Measurements from ENCODE around the gene C2CD2L. TPM values are rescaled to one million over a fixed set of nuclear protein-coding genes. Genes with fewer than 3 reads are reported as not detected.

Gene C2CD2L
- polyA plus RNA-seq, 3 donors, result 3.8 to 60.2 (median 6.4) TPM

DNA sequence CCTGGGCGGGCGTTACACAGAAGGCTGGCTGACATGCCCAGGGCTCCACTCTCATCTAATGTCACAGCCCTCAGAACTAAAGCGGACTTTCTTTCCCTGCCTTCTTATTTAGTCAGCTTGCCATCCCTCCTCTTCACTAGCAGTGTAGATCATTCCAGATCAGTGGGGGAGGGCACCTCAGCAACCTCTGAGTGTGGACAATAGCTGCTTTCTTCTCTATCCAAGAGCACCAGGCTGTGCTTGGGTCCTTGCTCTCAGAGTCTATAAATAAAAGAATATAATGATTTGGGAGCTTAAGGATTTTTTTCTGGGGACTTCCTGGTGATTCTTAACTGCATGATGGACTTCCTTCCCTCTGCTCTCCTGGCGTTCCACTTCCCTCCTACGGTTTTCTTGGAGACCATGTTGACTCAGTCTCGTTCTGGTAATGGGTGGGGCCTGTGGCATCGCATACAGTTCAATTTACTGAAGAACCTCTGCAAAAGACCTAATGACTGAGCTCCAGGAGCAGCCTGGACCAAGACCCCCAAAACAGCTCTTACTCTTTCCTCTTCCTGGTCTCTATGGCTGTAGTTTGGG is 25.4 kb upstream of the C2CD2L start:
- no peak overlapping the region for H3K9ac ChIP-seq (ENCODE audit: insufficient read depth, low read length, poor library complexity, severe bottlenecking)
- no peak overlapping the region for H2AFZ ChIP-seq (ENCODE audit: insufficient read depth, low read depth, low read length, poor library complexity, severe bottlenecking)
- peaks cover 59% of the 10 kb centered on the region in 2 donors for H3K36me3 ChIP-seq (replicated peaks in 1 of 2; ENCODE audit: control insufficient read depth in 1 of 2, insufficient read depth in 2 of 2, low read length in 2 of 2)
- intact Hi-C loops (cut with micrococcal nuclease), result no loop called here
- H3K4me2 ChIP-seq (replicated peaks; ENCODE audit: extremely low read depth, low read length, poor library complexity, severe bottlenecking), result no peak overlapping the region
- H3K27me3 ChIP-seq (ENCODE audit: control insufficient read depth in 2 of 2, insufficient read depth in 2 of 2, low read length in 2 of 2), result no peaks in the 10 kb centered on the region
- H3K9me3 Mint-ChIP-seq, result no peaks in the 10 kb centered on the region
- TF ChIP-seq CTCF (IDR thresholded peaks at IDR 0.05), result no peak
- peak overlapping the region in 6 of 7 donors; percentile 17 to 85 (median 58) for H3K27ac Mint-ChIP-seq
- peaks cover 23% of the 10 kb centered on the region for H3K4me1 Mint-ChIP-seq
- H3K27me3 Mint-ChIP-seq (ENCODE audit: low read depth in 3 of 3), result peaks cover 0 to 1% (median 1%) of the 10 kb centered on the region in 3 donors
- H3K4me1 ChIP-seq (ENCODE audit: control insufficient read depth in 1 of 2, insufficient read depth in 2 of 2, low read length in 2 of 2), result peaks cover 14 to 19% of the 10 kb centered on the region in 2 donors
- H4K20me1 ChIP-seq (ENCODE audit: insufficient read depth, low read length), result peaks cover 6% of the 10 kb centered on the region
- H3K27ac ChIP-seq (ENCODE audit: low read depth in 1 of 2, low read length in 2 of 2), result peak overlapping the region in 1 of 2 donors; percentile 29
- peaks cover 55 to 62% of the 10 kb centered on the region in 2 donors for H3K36me3 Mint-ChIP-seq
- 100% methylated on average over 2 of the region's 7 CpGs for WGBS (ENCODE audit: insufficient coverage)
- H3K79me2 ChIP-seq (ENCODE audit: insufficient read depth, low read length), result peaks cover 11% of the 10 kb centered on the region
- no peak overlapping the region for H3K4me3 Mint-ChIP-seq
- DNase-seq, result no peak
- no peaks in the 10 kb centered on the region for H3K9me3 ChIP-seq (replicated peaks in 1 of 2; ENCODE audit: control insufficient read depth in 1 of 2, insufficient read depth in 1 of 2, low read length in 2 of 2)
- no peak overlapping the region for H3K4me3 ChIP-seq (replicated peaks in 1 of 3; ENCODE audit: low read depth in 2 of 3, low read length in 3 of 3)

DNA sequence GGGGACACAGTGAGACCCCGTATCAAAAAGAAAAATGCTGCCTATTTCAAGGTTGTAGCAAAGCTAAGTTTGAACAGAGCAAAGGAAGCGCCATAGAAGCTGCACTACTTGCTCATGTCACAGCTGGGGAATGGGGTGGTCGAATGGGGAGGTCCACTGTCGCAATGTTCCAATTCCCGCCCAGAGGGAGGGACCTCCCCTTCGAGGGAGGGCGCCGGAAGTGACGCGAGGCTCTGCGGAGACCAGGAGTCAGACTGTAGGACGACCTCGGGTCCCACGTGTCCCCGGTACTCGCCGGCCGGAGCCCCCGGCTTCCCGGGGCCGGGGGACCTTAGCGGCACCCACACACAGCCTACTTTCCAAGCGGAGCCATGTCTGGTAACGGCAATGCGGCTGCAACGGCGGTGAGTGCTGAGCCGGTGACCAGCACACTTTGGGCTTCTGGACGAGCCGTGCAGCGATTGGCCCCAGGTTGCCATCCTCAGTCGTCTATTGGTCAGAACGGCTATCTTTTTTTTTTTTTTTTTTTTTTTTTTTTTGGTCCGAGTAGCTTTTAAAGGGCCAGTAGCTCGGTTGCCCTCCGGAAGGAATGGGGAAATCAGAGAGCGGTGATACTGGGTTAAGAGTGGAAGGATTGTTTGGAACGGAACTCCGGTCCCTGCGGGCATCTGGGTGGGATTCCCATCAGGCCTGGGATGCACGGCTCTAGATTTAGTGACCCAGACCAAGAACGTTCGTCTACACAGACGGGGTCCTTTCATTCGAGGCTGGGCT is 22.3 kb upstream of the C2CD2L start, which contains the start of gene HMBS:
TSS of gene HMBS (plus strand) at position 219 of the 774 bp plus-strand sequence. CDS start at position 372, 153 bp downstream.
- Histone ChIP-seq H3K4me2 (replicated peaks; ENCODE audit: extremely low read depth, low read length, poor library complexity, severe bottlenecking) (peak within 1 kb of the TSS; percentile 86), H3K9ac (ENCODE audit: insufficient read depth, low read length, poor library complexity, severe bottlenecking) (peak within 1 kb of the TSS; percentile 67), H4K20me1 (ENCODE audit: insufficient read depth, low read length) (no peaks in the 10 kb centered on the region), H3K4me3 (replicated peaks in 1 of 3; ENCODE audit: low read depth in 2 of 3, low read length in 3 of 3) (peak within 1 kb of the TSS; percentile 50 to 96 (median 77)), H3K27me3 (ENCODE audit: control insufficient read depth in 2 of 2, insufficient read depth in 2 of 2, low read length in 2 of 2) (no peaks in the 10 kb centered on the region), H3K9me3 (replicated peaks in 1 of 2; ENCODE audit: control insufficient read depth in 1 of 2, insufficient read depth in 1 of 2, low read length in 2 of 2) (no peaks in the 10 kb centered on the region), H2AFZ (ENCODE audit: insufficient read depth, low read depth, low read length, poor library complexity, severe bottlenecking) (peak within 1 kb of the TSS; percentile 91), H3K36me3 (replicated peaks in 1 of 2; ENCODE audit: control insufficient read depth in 1 of 2, insufficient read depth in 2 of 2, low read length in 2 of 2) (peaks cover 28 to 29% of the 10 kb centered on the region in 2 donors), H3K4me1 (ENCODE audit: control insufficient read depth in 1 of 2, insufficient read depth in 2 of 2, low read length in 2 of 2) (peaks cover 25 to 32% of the 10 kb centered on the region in 2 donors), H3K27ac (ENCODE audit: low read depth in 1 of 2, low read length in 2 of 2) (peak within 1 kb of the TSS; percentile 83 to 90), H3K79me2 (ENCODE audit: insufficient read depth, low read length) (peaks cover 15% of the 10 kb centered on the region)
- Mint-ChIP-seq H3K4me3 (peak within 1 kb of the TSS; percentile 92 to 98), H3K9me3 (no peaks in the 10 kb centered on the region), H3K4me1 (peaks cover 39% of the 10 kb centered on the region), H3K27ac (peak within 1 kb of the TSS; percentile 89 to 97 (median 95)), H3K27me3 (ENCODE audit: low read depth in 3 of 3) (peaks cover 0 to 1% (median 1%) of the 10 kb centered on the region in 3 donors), H3K36me3 (peaks cover 30 to 41% of the 10 kb centered on the region in 2 donors)
- no peak for TF ChIP-seq CTCF (IDR thresholded peaks at IDR 0.05)
- intact Hi-C loops (cut with micrococcal nuclease), result loop anchor here (2.0 to 5.0 kb wide), 3 partner anchors 16 to 37 kb away; partner anchors contain the start of genes DPAGT1 (in 1 of the 2), HINFP (in 1 of the 2) and VPS11 (in 1 of the 2)
- DNase-seq, result peak; percentile 87 to 97 (median 96)
- WGBS (ENCODE audit: insufficient coverage), result 0% methylated on average over 41 of the region's 45 CpGs
